ENCODE results near the gene ATP6V0D1. TPM values are rescaled to one million over a fixed set of nuclear protein-coding genes. Genes with fewer than 3 reads are reported as not detected.

The ATP6V0D1 gene
- total RNA-seq, 1 donor from 2014 or later, result 64.3 TPM

GRCh38 chr16:67430504-67430976 is 50.4 kb downstream of the ATP6V0D1 start:
- H3K4me1 ChIP-seq, result peaks cover 11 to 12% of the 10 kb centered on the region in 2 donors
- peak in 1 of 3 experiments; percentile 8 for TF ChIP-seq CTCF (IDR thresholded peaks at IDR 0.05)
- H3K27ac ChIP-seq, result no peak overlapping the region
- peaks cover 3% of the 10 kb centered on the region for H3K27me3 ChIP-seq
- no peak for DNase-seq (ENCODE audit: low spot score in 2 of 2)
- intact Hi-C loops (cut with DNase I), result no loop called here
- H3K9me3 ChIP-seq, result no peaks in the 10 kb centered on the region
- no peaks in the 10 kb centered on the region for H3K36me3 ChIP-seq
- H3K4me3 ChIP-seq, result peak overlapping the region; percentile 57 to 68

GRCh38 chr16:67429799-67430503 is 51.0 kb downstream of the ATP6V0D1 start:
- no peak for TF ChIP-seq CTCF (IDR thresholded peaks at IDR 0.05)
- H3K36me3 ChIP-seq, result no peaks in the 10 kb centered on the region
- H3K4me3 ChIP-seq, result peak overlapping the region; percentile 57 to 68
- DNase-seq (ENCODE audit: low spot score in 2 of 2), result no peak
- peaks cover 11 to 12% of the 10 kb centered on the region in 2 donors for H3K4me1 ChIP-seq
- H3K27me3 ChIP-seq, result peaks cover 6% of the 10 kb centered on the region
- no peaks in the 10 kb centered on the region for H3K9me3 ChIP-seq
- intact Hi-C loops (cut with DNase I), result no loop called here
- H3K27ac ChIP-seq, result no peak overlapping the region

- no peak for DNase-seq (ENCODE audit: low spot score in 2 of 2)
- no peak overlapping the region for H3K4me3 ChIP-seq
- H3K9me3 ChIP-seq, result no peaks in the 10 kb centered on the region
- no peak for TF ChIP-seq CTCF (IDR thresholded peaks at IDR 0.05)
- H3K4me1 ChIP-seq, result peaks cover 11 to 12% of the 10 kb centered on the region in 2 donors
- no peak overlapping the region for H3K27ac ChIP-seq
- H3K27me3 ChIP-seq, result peaks cover 8% of the 10 kb centered on the region
- H3K36me3 ChIP-seq, result no peaks in the 10 kb centered on the region
- intact Hi-C loops (cut with DNase I), result no loop called here
Observed at GRCh38 chr16:67429053-67429798, 51.7 kb downstream of the ATP6V0D1 start.

- Histone ChIP-seq H3K36me3 (no peaks in the 10 kb centered on the region), H3K27me3 (peaks cover 8% of the 10 kb centered on the region), H3K4me1 (peaks cover 11 to 12% of the 10 kb centered on the region in 2 donors), H3K9me3 (no peaks in the 10 kb centered on the region), H3K27ac (no peak overlapping the region), H3K4me3 (no peak overlapping the region)
- peak in 1 of 2 donors; percentile 75 for DNase-seq (ENCODE audit: low spot score in 2 of 2)
- intact Hi-C loops (cut with DNase I), result loop anchor here (1.0 kb wide), 1 partner anchor 37 kb away; no protein-coding TSS in a partner anchor
- peak; percentile 75 to 80 (median 75) for TF ChIP-seq CTCF (IDR thresholded peaks at IDR 0.05)
Observed at GRCh38 chr16:67428146-67428731, 52.7 kb downstream of the ATP6V0D1 start.

- no peak overlapping the region for H3K4me3 ChIP-seq
- peaks cover 8% of the 10 kb centered on the region for H3K27me3 ChIP-seq
- no peak overlapping the region for H3K27ac ChIP-seq
- H3K9me3 ChIP-seq, result no peaks in the 10 kb centered on the region
- no peak for TF ChIP-seq CTCF (IDR thresholded peaks at IDR 0.05)
- intact Hi-C loops (cut with DNase I), result no loop called here
- H3K36me3 ChIP-seq, result no peaks in the 10 kb centered on the region
- peaks cover 11 to 12% of the 10 kb centered on the region in 2 donors for H3K4me1 ChIP-seq
- no peak for DNase-seq (ENCODE audit: low spot score in 2 of 2)
Observed at GRCh38 chr16:67426950-67427349, 54.0 kb downstream of the ATP6V0D1 start.

Data from ascending aorta (tissue), 2 donors.